OCI-LY3 (cell line): ENCODE results near the gene BIVM.

Experiments used
- CTCF ChIP-seq: fragments of 200-600, 300-600 bp; sonication (generic); IDR thresholded peaks from 2 replicates; pipeline ENCODE4 v1.5.1; 2014; ENCODE audit warnings: antibody characterized with exemption, low read length, low read depth
- EZH2phosphoT487 ChIP-seq: fragments of 200-600 bp; shearing (Covaris generic); IDR thresholded peaks from 2 replicates; pipeline ENCODE4 v1.6.1; 2018; ENCODE audit warnings: antibody characterized with exemption, mixed run types, low read depth

- TF ChIP-seq CTCF (no peak), EZH2phosphoT487 (no peak)
These were observed 83.1 kb downstream of the BIVM start for GRCh38 chr13:102881819-102882686.
